Measurements from ENCODE around the gene LRP1-AS. TPM values are rescaled to one million over a fixed set of nuclear protein-coding genes. Genes with fewer than 3 reads are reported as not detected.

The LRP1-AS gene
- total RNA-seq, 2 experiments from 2014 or later: not detected

GRCh38 chr12:57183939-57184725, 36.7 kb upstream of the LRP1-AS start:
- Histone ChIP-seq H3K9me3 (ENCODE audit: control insufficient read depth in 1 of 2, insufficient read depth in 1 of 2, low read length in 2 of 2) (no peaks in the 10 kb centered on the region), H3K27me3 (ENCODE audit: control insufficient read depth in 1 of 2, insufficient read depth in 2 of 2, low read length in 2 of 2) (no peaks in the 10 kb centered on the region), H3K4me3 (ENCODE audit: low read length) (no peak overlapping the region), H3K27ac (ENCODE audit: low read depth in 1 of 2, low read length in 2 of 2) (no peak overlapping the region), H3K36me3 (ENCODE audit: insufficient read depth, low read length) (no peaks in the 10 kb centered on the region), H3K4me1 (ENCODE audit: insufficient read depth, low read length) (peaks cover 6% of the 10 kb centered on the region)
- no peaks in the 10 kb centered on the region for H3K36me3 Mint-ChIP-seq (ENCODE audit: low read depth)
- intact Hi-C loops (cut with DNase I, micrococcal nuclease): loop anchor here (1.0 to 5.0 kb wide), 5 partner anchors 60 to 427 kb away; partner anchors contain the start of gene ZBTB39 (in 2 of the 2)
- H3K4me1 Mint-ChIP-seq (ENCODE audit: low read depth): no peaks in the 10 kb centered on the region
- DNase-seq: no peak
- CTCF ChIA-PET: interaction anchor here (4.4 kb wide), 1 partner anchor 58 kb away, joined by 63 read pairs; the partner anchor contains the start of gene LRP1
- H3K9me3 Mint-ChIP-seq: no peaks in the 10 kb centered on the region
- no peak overlapping the region for H3K4me3 Mint-ChIP-seq
- POLR2A ChIA-PET: no interaction called here
- H3K27me3 Mint-ChIP-seq: no peaks in the 10 kb centered on the region
- no peak for ATAC-seq (ENCODE audit: poor library complexity)
- TF ChIP-seq, protein P1, sequence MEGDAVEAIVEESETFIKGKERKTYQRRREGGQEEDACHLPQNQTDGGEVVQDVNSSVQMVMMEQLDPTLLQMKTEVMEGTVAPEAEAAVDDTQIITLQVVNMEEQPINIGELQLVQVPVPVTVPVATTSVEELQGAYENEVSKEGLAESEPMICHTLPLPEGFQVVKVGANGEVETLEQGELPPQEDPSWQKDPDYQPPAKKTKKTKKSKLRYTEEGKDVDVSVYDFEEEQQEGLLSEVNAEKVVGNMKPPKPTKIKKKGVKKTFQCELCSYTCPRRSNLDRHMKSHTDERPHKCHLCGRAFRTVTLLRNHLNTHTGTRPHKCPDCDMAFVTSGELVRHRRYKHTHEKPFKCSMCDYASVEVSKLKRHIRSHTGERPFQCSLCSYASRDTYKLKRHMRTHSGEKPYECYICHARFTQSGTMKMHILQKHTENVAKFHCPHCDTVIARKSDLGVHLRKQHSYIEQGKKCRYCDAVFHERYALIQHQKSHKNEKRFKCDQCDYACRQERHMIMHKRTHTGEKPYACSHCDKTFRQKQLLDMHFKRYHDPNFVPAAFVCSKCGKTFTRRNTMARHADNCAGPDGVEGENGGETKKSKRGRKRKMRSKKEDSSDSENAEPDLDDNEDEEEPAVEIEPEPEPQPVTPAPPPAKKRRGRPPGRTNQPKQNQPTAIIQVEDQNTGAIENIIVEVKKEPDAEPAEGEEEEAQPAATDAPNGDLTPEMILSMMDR (IDR thresholded peaks at IDR 0.05): no peak
- H3K27ac Mint-ChIP-seq: no peak overlapping the region

- POLR2A ChIA-PET: interaction anchor here (0.6 to 1.0 kb wide), 4 partner anchors 55 to 114 kb away, joined by 3 to 6 read pairs (median 4); partner anchors contain the start of genes LRP1 and STAT6
These were observed 35.6 kb upstream of the LRP1-AS start for GRCh38 chr12:57182918-57183575.

More at GRCh38 chr12:57182918-57183575, 35.6 kb upstream of the LRP1-AS start:
- Mint-ChIP-seq H3K4me3 (no peak overlapping the region), H3K27ac (no peak overlapping the region), H3K4me1 (ENCODE audit: low read depth) (no peaks in the 10 kb centered on the region), H3K27me3 (no peaks in the 10 kb centered on the region), H3K36me3 (ENCODE audit: low read depth) (no peaks in the 10 kb centered on the region), H3K9me3 (no peaks in the 10 kb centered on the region)
- H3K9me3 ChIP-seq (ENCODE audit: control insufficient read depth in 1 of 2, insufficient read depth in 1 of 2, low read length in 2 of 2): no peaks in the 10 kb centered on the region
- DNase-seq (peak; percentile 66 to 88 (median 79)), ATAC-seq (ENCODE audit: poor library complexity) (peak; percentile 100)
- H3K27ac ChIP-seq (ENCODE audit: low read depth in 1 of 2, low read length in 2 of 2): no peak overlapping the region
- no peaks in the 10 kb centered on the region for H3K36me3 ChIP-seq (ENCODE audit: insufficient read depth, low read length)
- TF ChIP-seq, protein P1 (IDR thresholded peaks at IDR 0.05): peak; percentile 80
- intact Hi-C loops (cut with DNase I, micrococcal nuclease): loop anchor here (1.0 to 5.0 kb wide), 5 partner anchors 59 to 426 kb away; partner anchors contain the start of gene ZBTB39 (in 2 of the 2)
- no peaks in the 10 kb centered on the region for H3K27me3 ChIP-seq (ENCODE audit: control insufficient read depth in 1 of 2, insufficient read depth in 2 of 2, low read length in 2 of 2)
- CTCF ChIA-PET: interaction anchor here (0.6 to 4.4 kb wide), 10 partner anchors 9 to 123 kb away, joined by 3 to 63 read pairs (median 4); partner anchors contain the start of genes LRP1 and STAT6
- peaks cover 6% of the 10 kb centered on the region for H3K4me1 ChIP-seq (ENCODE audit: insufficient read depth, low read length)
- no peak overlapping the region for H3K4me3 ChIP-seq (ENCODE audit: low read length)
